Stimulated activated naive CD4-positive, alpha-beta T cell treated with Interleukin-2 at 50 U/mL for 16 hours (primary cell): ENCODE data around the gene TRIM72.
A peak's percentile ranks its signal among the peaks of the same experiment; 100 is the strongest.
"Not testable (repeated sequence)": the region's sequence is repeated elsewhere in the genome, so short reads cannot be mapped to it uniquely, and the experiment has no call there.

ENCODE experiments used
- DNase-seq: peaks from one replicate; lab custom pipeline; 2025; lab: John Stamatoyannopoulos, UW

Gene TRIM72, protein sequence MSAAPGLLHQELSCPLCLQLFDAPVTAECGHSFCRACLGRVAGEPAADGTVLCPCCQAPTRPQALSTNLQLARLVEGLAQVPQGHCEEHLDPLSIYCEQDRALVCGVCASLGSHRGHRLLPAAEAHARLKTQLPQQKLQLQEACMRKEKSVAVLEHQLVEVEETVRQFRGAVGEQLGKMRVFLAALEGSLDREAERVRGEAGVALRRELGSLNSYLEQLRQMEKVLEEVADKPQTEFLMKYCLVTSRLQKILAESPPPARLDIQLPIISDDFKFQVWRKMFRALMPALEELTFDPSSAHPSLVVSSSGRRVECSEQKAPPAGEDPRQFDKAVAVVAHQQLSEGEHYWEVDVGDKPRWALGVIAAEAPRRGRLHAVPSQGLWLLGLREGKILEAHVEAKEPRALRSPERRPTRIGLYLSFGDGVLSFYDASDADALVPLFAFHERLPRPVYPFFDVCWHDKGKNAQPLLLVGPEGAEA

DNA sequence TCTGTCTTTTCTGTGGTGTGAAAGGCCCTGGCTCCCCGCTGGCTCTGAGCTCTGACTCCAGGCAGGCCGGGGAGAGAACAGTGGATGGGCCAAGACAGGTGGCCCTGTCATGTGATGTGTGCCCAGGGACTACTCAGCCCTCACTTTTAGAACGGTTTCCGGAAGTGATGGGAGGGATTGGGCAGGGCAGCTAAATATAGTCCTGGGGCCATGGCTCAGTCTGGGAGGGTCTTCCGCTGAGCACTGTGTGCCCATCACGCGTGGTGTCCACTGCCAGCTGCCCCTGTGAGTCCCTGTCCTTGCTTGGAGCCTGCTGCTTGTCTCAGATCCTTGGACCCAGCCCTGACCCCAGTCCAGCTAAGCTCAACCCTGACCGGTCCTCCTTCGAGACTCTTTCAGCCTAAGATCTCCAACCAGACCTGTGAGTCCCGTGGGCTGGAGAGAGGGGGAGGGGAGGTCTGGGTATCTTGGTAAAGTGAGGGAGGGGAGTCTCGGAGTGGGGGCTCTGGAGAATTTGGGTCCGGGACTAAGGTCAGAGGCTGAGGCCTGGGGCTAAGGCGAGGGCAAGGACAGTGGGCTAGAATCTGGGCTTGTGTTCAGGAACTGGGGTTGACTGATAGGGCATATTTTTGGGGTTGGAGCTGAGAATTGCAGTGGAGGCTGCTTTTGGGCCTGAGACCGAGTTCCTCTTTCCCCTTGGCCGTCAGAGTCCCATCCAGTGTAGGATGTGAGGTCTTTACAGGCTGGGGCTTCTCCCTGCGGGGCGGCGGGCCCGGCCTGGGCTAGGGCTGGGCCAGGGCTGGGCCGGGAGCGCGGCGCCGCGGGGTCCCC is at the start of gene TRIM72:
TRIM72 (plus strand) TSS at position 243 of the 831 bp plus-strand sequence. CDS start 620 bp downstream, outside the sequence.
- DNase-seq = no peak

DNA sequence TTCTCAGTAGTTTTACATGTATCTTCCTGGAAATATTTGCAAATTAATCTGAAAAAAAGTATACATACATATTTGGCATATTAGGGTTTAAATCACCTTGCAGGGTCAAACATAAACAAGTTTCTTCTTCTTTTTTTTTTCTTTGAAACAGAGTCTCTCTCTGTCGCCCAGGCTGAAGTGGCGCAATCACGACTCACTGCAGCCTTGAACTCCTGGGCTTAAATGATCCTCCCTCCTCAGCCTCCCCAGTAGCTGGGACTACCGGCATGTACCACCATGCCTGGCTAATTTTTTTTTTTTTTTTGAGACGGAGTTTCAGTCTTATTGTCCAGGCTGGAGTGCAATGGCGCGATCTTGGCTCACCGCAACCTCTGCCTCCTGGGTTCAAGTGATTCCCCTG is 46.6 kb upstream of the TRIM72 start:
- DNase-seq = no peak

DNA sequence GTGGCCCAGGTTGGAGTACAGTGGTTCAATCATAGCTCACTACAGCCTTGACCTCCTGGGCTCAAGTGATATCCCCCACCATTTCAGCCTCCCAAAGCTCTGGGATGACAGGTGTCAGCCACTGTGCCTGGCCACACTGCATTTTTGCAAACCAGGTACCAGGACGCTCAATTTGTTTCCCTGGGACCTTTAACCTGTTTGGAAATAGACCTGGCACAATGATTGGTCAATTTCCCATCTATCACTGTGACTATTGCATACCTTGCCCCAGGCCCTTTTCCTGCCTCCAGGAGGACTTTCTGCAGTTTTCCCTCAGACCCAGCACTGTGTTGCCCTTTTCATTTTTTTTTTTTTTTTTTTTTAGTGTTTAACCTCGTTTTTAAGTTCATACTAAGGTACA is 45.1 kb upstream of the TRIM72 start:
- DNase-seq = no peak

DNA sequence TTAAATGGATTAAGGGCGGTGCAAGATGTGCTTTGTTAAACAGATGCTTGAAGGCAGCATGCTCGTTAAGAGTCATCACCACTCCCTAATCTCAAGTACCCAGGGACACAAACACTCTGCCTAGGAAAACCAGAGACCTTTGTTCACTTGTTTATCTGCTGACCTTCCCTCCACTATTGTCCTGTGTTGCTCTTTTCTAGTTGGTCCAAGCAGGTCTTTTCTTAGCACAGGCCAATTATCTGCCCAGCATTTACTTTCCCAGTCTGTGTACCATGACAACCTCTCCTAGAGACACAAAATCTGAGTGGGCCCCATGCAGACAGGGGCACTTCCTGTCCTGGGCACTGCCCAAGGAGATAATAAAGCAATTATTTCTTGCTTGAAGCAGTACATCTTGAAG is 43.9 kb upstream of the TRIM72 start:
- not testable (repeated sequence) for DNase-seq

GRCh38 chr16:31177136-31177535 is 36.8 kb upstream of the TRIM72 start:
- DNase-seq = peak; percentile 14

DNA sequence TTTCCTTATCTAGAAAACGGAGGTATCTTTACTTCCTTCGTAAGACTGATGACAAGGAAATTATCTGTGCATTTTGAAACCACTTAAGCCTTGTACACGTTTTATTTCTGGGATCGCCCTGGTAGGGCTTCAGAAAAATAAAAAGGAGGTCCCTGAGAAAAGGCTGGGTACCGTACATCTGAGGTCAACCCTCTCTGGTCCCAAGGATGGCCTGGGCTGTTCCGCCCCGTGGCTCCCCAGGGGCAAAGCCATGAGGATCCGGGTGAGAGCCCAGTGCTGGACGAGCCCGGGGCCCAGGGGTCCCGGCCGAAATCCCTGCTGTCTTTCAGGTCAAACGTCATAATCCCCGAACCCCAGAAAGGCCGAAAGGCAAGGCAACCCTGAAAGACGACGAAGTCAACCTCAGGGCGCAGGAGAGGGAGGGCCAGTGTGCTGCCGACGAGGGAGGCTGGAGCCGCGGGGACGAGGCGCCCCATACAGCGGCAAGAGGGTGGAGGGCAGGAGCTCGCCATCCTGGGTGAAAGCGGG is 34.6 kb upstream of the TRIM72 start:
- DNase-seq = no peak

GRCh38 chr16:31179747-31180459 is 34.0 kb upstream of the TRIM72 start, which contains the start of gene FUS:
Gene FUS (plus strand): TSS chr16:31180139. CDS start chr16:31180215, 76 bp downstream.
- peak; percentile 85 for DNase-seq

- no peak for DNase-seq
Measured at GRCh38 chr16:31181102-31181830, 32.7 kb upstream of the TRIM72 start.

DNA sequence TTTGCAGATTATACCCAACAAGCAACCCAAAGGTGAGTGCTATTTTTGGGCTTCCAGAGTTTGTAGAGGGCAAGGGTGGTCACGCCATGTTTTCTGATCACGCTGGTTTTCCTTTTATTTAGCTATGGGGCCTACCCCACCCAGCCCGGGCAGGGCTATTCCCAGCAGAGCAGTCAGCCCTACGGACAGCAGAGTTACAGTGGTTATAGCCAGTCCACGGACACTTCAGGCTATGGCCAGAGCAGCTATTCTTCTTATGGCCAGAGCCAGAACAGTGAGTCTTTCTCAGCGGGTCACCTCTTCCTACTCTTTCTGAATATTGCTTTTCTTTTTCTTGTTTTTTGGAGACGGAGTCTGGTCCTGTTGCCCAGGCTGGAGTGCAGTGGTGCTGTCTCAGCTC is 31.5 kb upstream of the TRIM72 start:
- no peak for DNase-seq

DNA sequence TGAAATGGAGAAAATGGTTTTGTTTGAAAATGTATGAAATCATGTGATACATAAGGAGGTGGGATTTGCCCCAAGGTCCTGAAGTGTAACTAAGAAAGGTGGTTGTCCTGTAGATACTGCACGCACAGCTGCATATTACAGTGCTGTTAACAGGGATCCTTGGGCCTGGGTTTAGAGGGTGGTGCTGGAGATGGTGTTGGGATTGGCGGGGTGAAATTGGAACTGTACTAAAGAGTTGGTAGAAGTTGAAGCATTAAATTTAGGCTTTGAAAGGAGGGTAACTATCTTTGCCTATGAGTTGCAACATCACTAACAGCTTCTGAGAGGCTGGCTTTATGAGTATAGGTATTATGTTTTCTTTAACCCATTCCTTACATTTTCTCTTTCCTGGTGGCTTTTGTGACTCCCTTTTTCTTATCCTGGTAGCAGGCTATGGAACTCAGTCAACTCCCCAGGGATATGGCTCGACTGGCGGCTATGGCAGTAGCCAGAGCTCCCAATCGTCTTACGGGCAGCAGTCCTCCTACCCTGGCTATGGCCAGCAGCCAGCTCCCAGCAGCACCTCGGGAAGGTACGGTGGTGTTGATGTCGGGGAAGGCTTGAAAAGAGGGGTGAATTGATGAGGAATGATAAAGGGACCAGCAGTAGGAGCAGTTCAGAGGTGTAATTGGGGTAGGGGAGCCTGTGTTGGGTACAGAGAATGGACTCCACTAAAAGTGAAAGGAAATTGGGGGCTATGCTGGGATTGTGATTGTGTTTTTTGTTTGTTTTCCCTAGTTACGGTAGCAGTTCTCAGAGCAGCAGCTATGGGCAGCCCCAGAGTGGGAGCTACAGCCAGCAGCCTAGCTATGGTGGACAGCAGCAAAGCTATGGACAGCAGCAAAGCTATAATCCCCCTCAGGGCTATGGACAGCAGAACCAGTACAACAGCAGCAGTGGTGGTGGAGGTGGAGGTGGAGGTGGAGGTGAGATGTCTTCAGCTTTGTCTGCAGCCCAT is 30.2 kb upstream of the TRIM72 start:
- no peak for DNase-seq

- DNase-seq = no peak
Measured at GRCh38 chr16:31184888-31185287, 29.0 kb upstream of the TRIM72 start.

DNA sequence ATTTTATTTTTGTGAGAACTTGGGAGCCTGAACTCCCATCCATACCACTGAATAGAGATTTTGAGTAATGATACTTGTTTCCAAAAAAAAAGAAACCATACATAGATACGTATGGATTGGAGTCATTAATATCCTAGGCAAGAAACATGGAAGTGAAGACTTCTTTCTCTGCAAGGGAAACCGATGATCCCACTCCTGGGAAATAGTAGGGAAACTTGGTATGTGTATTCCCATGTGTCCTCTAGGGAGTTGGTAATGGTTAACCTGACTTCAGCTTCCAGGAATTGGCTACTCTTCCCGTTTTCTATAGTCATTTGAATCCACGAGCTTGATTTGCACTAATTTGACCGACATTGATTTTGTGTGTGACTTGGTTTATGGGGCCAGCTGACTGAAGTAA is 28.6 kb upstream of the TRIM72 start:
- DNase-seq = no peak

GRCh38 chr16:31186176-31186575 is 27.7 kb upstream of the TRIM72 start:
- no peak for DNase-seq

GRCh38 chr16:31186930-31187807 is 26.8 kb upstream of the TRIM72 start:
- no peak for DNase-seq

GRCh38 chr16:31187808-31188189 is 26.1 kb upstream of the TRIM72 start:
- DNase-seq = no peak

DNA sequence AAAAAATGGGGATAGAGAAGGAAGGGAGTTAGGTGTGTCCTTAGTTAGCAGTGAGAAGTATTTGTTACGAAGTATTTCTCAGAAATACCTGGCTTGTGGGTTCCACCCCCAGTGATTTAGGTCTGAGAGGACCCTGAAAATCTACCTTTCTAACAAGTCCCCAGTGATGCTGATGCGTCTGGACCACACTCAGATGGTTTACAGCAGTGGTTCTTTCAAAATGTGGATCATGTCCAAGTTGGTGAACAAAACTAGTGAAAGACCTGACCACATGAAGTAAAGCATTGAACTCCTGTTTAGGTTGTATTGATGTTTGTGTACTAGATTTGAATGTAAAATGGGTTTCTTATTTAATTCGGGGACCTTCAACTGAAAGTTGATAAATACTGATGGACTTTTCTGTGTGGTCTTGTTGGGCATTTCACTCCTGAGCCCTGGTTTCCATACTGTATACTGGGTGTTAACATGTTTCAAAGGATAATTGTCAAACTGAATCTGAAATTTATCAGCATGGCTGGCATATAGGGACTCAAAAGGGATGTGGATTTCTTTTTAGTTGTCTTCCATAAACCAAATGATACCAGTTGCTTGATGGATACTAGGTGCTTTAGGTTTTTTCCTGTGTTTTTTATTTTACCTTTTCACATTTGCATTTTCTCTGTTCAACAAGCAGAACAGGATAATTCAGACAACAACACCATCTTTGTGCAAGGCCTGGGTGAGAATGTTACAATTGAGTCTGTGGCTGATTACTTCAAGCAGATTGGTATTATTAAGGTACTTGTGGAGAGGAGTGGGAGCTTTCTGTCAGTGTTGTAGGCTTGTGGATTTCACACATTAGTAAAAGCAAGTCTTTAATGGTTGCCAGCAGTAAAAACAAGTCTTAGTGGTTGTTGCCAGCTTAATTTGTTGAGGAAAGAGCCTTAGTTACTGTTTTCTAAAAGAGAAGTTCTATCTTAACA is 25.2 kb upstream of the TRIM72 start:
- DNase-seq = no peak

DNA sequence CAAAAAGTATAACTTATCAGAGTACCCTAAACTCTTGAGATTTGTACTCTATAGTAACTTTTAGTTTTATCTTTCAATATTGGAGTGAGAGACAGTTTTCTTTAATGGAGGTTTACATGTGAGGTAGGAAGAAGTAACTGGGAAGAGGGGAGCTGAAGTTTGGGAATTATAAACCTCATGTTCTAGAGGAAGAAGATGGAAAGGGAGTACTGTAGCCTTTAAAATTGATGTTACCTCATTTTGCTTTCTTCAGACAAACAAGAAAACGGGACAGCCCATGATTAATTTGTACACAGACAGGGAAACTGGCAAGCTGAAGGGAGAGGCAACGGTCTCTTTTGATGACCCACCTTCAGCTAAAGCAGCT is 24.5 kb upstream of the TRIM72 start:
- DNase-seq = no peak

DNA sequence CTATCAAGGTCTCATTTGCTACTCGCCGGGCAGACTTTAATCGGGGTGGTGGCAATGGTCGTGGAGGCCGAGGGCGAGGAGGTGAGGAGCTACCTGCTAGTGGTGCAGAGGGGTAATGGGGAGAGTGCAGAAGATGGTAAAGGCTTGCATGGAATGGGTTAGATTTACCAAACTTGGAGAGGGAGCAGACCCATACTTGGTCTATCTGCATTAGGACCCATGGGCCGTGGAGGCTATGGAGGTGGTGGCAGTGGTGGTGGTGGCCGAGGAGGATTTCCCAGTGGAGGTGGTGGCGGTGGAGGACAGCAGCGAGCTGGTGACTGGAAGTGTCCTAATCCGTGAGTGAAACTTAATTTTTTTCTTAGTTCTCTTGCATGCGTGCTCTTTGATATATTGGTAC is 23.9 kb upstream of the TRIM72 start:
- DNase-seq = no peak
